Measurements from ENCODE around the gene CYBRD1. TPM values are rescaled to one million over a fixed set of nuclear protein-coding genes. Genes with fewer than 3 reads are reported as not detected.

The CYBRD1 gene, protein sequence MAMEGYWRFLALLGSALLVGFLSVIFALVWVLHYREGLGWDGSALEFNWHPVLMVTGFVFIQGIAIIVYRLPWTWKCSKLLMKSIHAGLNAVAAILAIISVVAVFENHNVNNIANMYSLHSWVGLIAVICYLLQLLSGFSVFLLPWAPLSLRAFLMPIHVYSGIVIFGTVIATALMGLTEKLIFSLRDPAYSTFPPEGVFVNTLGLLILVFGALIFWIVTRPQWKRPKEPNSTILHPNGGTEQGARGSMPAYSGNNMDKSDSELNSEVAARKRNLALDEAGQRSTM
- total RNA-seq = 319 and 355 TPM in 2 replicates

GRCh38 chr2:171522052-171522787, at the start of gene CYBRD1:
TSS of gene CYBRD1 (plus strand) at chr2:171522474. CDS start at chr2:171522546, 72 bp downstream.

Other genes with a start within 250 kb of the CYBRD1 start
- gene METTL8, start 88.5 kb upstream of the CYBRD1 start, total RNA-seq = 17.1 and 17.5 TPM in 2 replicates
- gene DCAF17, start 88.2 kb upstream of the CYBRD1 start, total RNA-seq = 8.2 and 11.6 TPM in 2 replicates
- gene DYNC1I2, start 165.0 kb downstream of the CYBRD1 start, total RNA-seq = 67.2 and 87.6 TPM in 2 replicates